Astrocyte (in vitro differentiated cells and primary cell): Measurements from ENCODE around the gene ERFL. TPM values are rescaled to one million over a fixed set of nuclear protein-coding genes. Genes with fewer than 3 reads are reported as not detected.

Experiments
- DNase-seq: peaks from one replicate; pipeline ENCODE4 v3.0.0-alpha.2; 2010; ENCODE audit warnings: low read depth
- FAIRE-seq: peaks from 2 replicates; lab custom pipeline; 2011; peaks lifted over from hg19 to GRCh38; lab: Jason Lieb, UNC
- H2AFZ ChIP-seq: 2 replicates; pipeline ENCODE4 v1.6.0; 2012; ENCODE audit warnings: low read depth, low read length, inconsistent platforms
- H3K27ac ChIP-seq: 2 replicates; pipeline ENCODE4 v1.5.1; 2011; ENCODE audit warnings: low read depth, low read length, inconsistent platforms
- H3K27me3 ChIP-seq: 2 replicates; pipeline ENCODE4 v1.6.0; 2011; ENCODE audit warnings: low read length, inconsistent platforms; ENCODE audit not compliant: insufficient read depth
- H3K36me3 ChIP-seq: 2 replicates; pipeline ENCODE4 v1.5.1; 2011; ENCODE audit warnings: low read length, inconsistent platforms; ENCODE audit not compliant: insufficient read depth
- H3K4me1 ChIP-seq: 2 replicates; pipeline ENCODE4 v1.5.1; 2011; ENCODE audit warnings: low read length, inconsistent platforms; ENCODE audit not compliant: insufficient read depth
- H3K4me2 ChIP-seq: 2 replicates; pipeline ENCODE4 v1.6.0; 2012; ENCODE audit warnings: low read length, inconsistent platforms
- H3K4me3 ChIP-seq: 2 replicates; pipeline ENCODE4 v1.5.1; 2011; ENCODE audit warnings: low read depth, mild to moderate bottlenecking, low read length, inconsistent platforms; ENCODE audit not compliant: insufficient read depth
- H3K79me2 ChIP-seq: 2 replicates; pipeline ENCODE4 v1.6.0; 2012; ENCODE audit warnings: mild to moderate bottlenecking, low read length, inconsistent platforms; ENCODE audit not compliant: insufficient read depth
- H3K9ac ChIP-seq: 2 replicates; pipeline ENCODE4 v1.6.0; 2012; ENCODE audit warnings: mild to moderate bottlenecking, low read length, inconsistent platforms
- H3K9me3 ChIP-seq: 2 replicates; pipeline ENCODE4 v1.5.1; 2012; ENCODE audit warnings: low read depth, mild to moderate bottlenecking, low read length, inconsistent platforms; ENCODE audit not compliant: insufficient read depth
- H4K20me1 ChIP-seq: 2 replicates; pipeline ENCODE4 v1.6.0; 2012; ENCODE audit warnings: low read length, inconsistent platforms; ENCODE audit not compliant: insufficient read depth
- H3K27ac Mint-ChIP-seq: one replicate; pipeline ENCODE4 v1.8.0; 2021; ENCODE audit warnings: mild to moderate bottlenecking, mixed read lengths; ENCODE audit not compliant: unreplicated experiment
- H3K27me3 Mint-ChIP-seq: one replicate; pipeline ENCODE4 v1.8.0; 2021; ENCODE audit warnings: low read depth, mixed read lengths; ENCODE audit not compliant: unreplicated experiment
- H3K36me3 Mint-ChIP-seq: one replicate; pipeline ENCODE4 v1.8.0; 2021; ENCODE audit warnings: low read depth, mixed read lengths; ENCODE audit not compliant: unreplicated experiment
- H3K4me1 Mint-ChIP-seq: one replicate; pipeline ENCODE4 v1.8.0; 2021; ENCODE audit warnings: low read depth, mixed read lengths; ENCODE audit not compliant: unreplicated experiment
- H3K4me3 Mint-ChIP-seq: one replicate; pipeline ENCODE4 v1.8.0; 2021; ENCODE audit warnings: mild to moderate bottlenecking, moderate library complexity, mixed read lengths; ENCODE audit not compliant: unreplicated experiment
- H3K9me3 Mint-ChIP-seq: one replicate; pipeline ENCODE4 v1.8.0; 2021; ENCODE audit warnings: mild to moderate bottlenecking, mixed read lengths; ENCODE audit not compliant: unreplicated experiment
- EZH2 ChIP-seq: IDR thresholded peaks from 2 replicates; pipeline ENCODE4 v1.6.1; 2012; ENCODE audit warnings: mild to moderate bottlenecking, low read length, inconsistent platforms; ENCODE audit not compliant: insufficient read depth
- total RNA-seq: library from RNA; stranded (reverse); gene quantifications from 2 replicates; pipeline ENCODE4 v1.2.1, GENCODE V29; 2021
- TF ChIP-seq, protein P1 (sequence below): IDR thresholded peaks from 2 replicates; pipeline ENCODE4 v1.5.1; 2011; ENCODE audit warnings: low read depth, mild to moderate bottlenecking, inconsistent platforms, low read length, moderate library complexity; ENCODE audit not compliant: insufficient read depth

ERFL gene
- total RNA-seq, 1 donor from 2014 or later, result 0.41 TPM

- Mint-ChIP-seq H3K4me3 (peak overlapping the region; percentile 97), H3K36me3 (peaks cover 10% of the 10 kb centered on the region), H3K27me3 (no peaks in the 10 kb centered on the region), H3K4me1 (peaks cover 19% of the 10 kb centered on the region), H3K27ac (peak overlapping the region; percentile 86), H3K9me3 (no peaks in the 10 kb centered on the region)
- Histone ChIP-seq H3K4me1 (peaks cover 16% of the 10 kb centered on the region), H4K20me1 (peaks cover 32% of the 10 kb centered on the region), H3K79me2 (peaks cover 20% of the 10 kb centered on the region), H3K27ac (peak overlapping the region; percentile 95), H2AFZ (peak overlapping the region; percentile 70), H3K9ac (peak overlapping the region; percentile 100), H3K9me3 (no peaks in the 10 kb centered on the region), H3K4me3 (peak overlapping the region; percentile 75), H3K36me3 (peaks cover 4% of the 10 kb centered on the region), H3K4me2 (peak overlapping the region; percentile 98), H3K27me3 (no peaks in the 10 kb centered on the region)
- FAIRE-seq (no peak), DNase-seq (peak; percentile 67)
- no peak for TF ChIP-seq EZH2
- TF ChIP-seq, protein P1, sequence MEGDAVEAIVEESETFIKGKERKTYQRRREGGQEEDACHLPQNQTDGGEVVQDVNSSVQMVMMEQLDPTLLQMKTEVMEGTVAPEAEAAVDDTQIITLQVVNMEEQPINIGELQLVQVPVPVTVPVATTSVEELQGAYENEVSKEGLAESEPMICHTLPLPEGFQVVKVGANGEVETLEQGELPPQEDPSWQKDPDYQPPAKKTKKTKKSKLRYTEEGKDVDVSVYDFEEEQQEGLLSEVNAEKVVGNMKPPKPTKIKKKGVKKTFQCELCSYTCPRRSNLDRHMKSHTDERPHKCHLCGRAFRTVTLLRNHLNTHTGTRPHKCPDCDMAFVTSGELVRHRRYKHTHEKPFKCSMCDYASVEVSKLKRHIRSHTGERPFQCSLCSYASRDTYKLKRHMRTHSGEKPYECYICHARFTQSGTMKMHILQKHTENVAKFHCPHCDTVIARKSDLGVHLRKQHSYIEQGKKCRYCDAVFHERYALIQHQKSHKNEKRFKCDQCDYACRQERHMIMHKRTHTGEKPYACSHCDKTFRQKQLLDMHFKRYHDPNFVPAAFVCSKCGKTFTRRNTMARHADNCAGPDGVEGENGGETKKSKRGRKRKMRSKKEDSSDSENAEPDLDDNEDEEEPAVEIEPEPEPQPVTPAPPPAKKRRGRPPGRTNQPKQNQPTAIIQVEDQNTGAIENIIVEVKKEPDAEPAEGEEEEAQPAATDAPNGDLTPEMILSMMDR, result peak; percentile 86
Measured at GRCh38 chr19:41957838-41958366, 29.7 kb upstream of the ERFL start.

GRCh38 chr19:41957161-41957837, 29.1 kb upstream of the ERFL start:
- H3K4me2 ChIP-seq, result peak overlapping the region; percentile 98
- H3K79me2 ChIP-seq, result peaks cover 20% of the 10 kb centered on the region
- H2AFZ ChIP-seq, result no peak overlapping the region
- Mint-ChIP-seq H3K27ac (peak overlapping the region; percentile 86), H3K27me3 (no peaks in the 10 kb centered on the region), H3K4me3 (peak overlapping the region; percentile 97), H3K9me3 (no peaks in the 10 kb centered on the region), H3K4me1 (peaks cover 19% of the 10 kb centered on the region), H3K36me3 (peaks cover 10% of the 10 kb centered on the region)
- H3K27me3 ChIP-seq, result no peaks in the 10 kb centered on the region
- peak overlapping the region; percentile 75 for H3K4me3 ChIP-seq
- H3K36me3 ChIP-seq, result peaks cover 4% of the 10 kb centered on the region
- FAIRE-seq (no peak), DNase-seq (no peak)
- H3K9me3 ChIP-seq, result no peaks in the 10 kb centered on the region
- TF ChIP-seq EZH2, result no peak
- TF ChIP-seq, protein P1, result no peak
- H3K27ac ChIP-seq, result no peak overlapping the region
- peak overlapping the region; percentile 100 for H3K9ac ChIP-seq
- peaks cover 16% of the 10 kb centered on the region for H3K4me1 ChIP-seq
- H4K20me1 ChIP-seq, result peaks cover 32% of the 10 kb centered on the region

DNA sequence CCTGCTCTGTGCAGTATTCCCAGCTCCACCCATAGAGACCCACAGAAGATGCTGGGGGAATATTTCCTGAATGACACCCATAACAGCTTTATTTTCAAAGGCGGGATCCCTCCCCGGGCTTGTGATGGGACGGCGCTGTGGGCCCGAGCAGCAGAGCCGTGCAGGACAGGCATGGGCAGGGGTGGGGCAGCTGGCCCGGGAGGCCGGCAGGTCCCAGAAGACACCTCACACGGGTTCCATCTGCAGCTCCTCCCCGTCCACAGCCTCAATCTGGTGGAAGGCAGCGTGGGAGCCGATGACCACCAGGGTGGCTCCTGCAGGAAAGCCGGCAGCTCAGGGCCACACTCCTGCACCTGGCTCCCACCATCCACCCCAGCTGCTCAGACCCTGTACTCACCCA, 28.4 kb upstream of the ERFL start:
- no peaks in the 10 kb centered on the region for H3K9me3 Mint-ChIP-seq
- DNase-seq, result no peak
- no peak overlapping the region for H3K4me3 Mint-ChIP-seq

More for the DNA sequence above, 28.4 kb upstream of the ERFL start:
- H3K27ac Mint-ChIP-seq, result peak overlapping the region; percentile 72
- Histone ChIP-seq H3K9me3 (no peaks in the 10 kb centered on the region), H4K20me1 (peaks cover 32% of the 10 kb centered on the region), H3K4me2 (no peak overlapping the region), H3K79me2 (peaks cover 20% of the 10 kb centered on the region), H3K4me3 (no peak overlapping the region), H2AFZ (no peak overlapping the region), H3K27ac (no peak overlapping the region), H3K27me3 (no peaks in the 10 kb centered on the region), H3K9ac (no peak overlapping the region), H3K4me1 (peaks cover 16% of the 10 kb centered on the region), H3K36me3 (peaks cover 4% of the 10 kb centered on the region)
- no peak for TF ChIP-seq EZH2
- TF ChIP-seq, protein P1, result no peak
- H3K36me3 Mint-ChIP-seq, result peaks cover 10% of the 10 kb centered on the region
- no peaks in the 10 kb centered on the region for H3K27me3 Mint-ChIP-seq
- no peak for FAIRE-seq
- peaks cover 19% of the 10 kb centered on the region for H3K4me1 Mint-ChIP-seq
